ENCODE data around the gene IL21R.
"Not testable (repeated sequence)": the region's sequence is repeated elsewhere in the genome, so short reads cannot be mapped to it uniquely, and the experiment has no call there.

DNA sequence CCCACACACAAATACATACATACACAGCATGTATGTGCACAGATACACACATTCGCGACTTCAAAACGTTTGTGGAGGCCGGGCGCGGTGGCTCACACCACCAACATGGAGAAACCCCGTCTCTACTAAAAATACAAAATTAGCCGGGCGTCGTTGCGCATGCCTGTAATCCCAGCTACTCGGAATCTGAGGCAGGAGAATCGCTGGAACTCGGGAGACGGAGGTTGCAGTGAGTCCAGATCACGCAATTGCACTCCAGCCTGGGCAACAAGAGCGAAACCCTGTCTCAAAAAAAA lies 55.6 kb downstream of the IL21R start:
- not testable (repeated sequence) for TF ChIP-seq POLR2AphosphoS5, GABPA (IDR thresholded peaks at IDR 0.05; ENCODE audit: low read depth)
- TF ChIP-seq, protein P1, sequence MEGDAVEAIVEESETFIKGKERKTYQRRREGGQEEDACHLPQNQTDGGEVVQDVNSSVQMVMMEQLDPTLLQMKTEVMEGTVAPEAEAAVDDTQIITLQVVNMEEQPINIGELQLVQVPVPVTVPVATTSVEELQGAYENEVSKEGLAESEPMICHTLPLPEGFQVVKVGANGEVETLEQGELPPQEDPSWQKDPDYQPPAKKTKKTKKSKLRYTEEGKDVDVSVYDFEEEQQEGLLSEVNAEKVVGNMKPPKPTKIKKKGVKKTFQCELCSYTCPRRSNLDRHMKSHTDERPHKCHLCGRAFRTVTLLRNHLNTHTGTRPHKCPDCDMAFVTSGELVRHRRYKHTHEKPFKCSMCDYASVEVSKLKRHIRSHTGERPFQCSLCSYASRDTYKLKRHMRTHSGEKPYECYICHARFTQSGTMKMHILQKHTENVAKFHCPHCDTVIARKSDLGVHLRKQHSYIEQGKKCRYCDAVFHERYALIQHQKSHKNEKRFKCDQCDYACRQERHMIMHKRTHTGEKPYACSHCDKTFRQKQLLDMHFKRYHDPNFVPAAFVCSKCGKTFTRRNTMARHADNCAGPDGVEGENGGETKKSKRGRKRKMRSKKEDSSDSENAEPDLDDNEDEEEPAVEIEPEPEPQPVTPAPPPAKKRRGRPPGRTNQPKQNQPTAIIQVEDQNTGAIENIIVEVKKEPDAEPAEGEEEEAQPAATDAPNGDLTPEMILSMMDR (IDR thresholded peaks at IDR 0.05; ENCODE audit: insufficient read depth, low read length), result not testable (repeated sequence)
- TF ChIP-seq, protein P2, sequence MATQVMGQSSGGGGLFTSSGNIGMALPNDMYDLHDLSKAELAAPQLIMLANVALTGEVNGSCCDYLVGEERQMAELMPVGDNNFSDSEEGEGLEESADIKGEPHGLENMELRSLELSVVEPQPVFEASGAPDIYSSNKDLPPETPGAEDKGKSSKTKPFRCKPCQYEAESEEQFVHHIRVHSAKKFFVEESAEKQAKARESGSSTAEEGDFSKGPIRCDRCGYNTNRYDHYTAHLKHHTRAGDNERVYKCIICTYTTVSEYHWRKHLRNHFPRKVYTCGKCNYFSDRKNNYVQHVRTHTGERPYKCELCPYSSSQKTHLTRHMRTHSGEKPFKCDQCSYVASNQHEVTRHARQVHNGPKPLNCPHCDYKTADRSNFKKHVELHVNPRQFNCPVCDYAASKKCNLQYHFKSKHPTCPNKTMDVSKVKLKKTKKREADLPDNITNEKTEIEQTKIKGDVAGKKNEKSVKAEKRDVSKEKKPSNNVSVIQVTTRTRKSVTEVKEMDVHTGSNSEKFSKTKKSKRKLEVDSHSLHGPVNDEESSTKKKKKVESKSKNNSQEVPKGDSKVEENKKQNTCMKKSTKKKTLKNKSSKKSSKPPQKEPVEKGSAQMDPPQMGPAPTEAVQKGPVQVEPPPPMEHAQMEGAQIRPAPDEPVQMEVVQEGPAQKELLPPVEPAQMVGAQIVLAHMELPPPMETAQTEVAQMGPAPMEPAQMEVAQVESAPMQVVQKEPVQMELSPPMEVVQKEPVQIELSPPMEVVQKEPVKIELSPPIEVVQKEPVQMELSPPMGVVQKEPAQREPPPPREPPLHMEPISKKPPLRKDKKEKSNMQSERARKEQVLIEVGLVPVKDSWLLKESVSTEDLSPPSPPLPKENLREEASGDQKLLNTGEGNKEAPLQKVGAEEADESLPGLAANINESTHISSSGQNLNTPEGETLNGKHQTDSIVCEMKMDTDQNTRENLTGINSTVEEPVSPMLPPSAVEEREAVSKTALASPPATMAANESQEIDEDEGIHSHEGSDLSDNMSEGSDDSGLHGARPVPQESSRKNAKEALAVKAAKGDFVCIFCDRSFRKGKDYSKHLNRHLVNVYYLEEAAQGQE (IDR thresholded peaks at IDR 0.05; ENCODE audit: insufficient replicate concordance, low read depth), result not testable (repeated sequence)
